Uterus (tissue), 2 donors: ENCODE measurements around the gene ANKRD44.

Experiments
- CTCF ChIP-seq, 4 experiments: fragments of 200-600 bp in 2 of 4; fragments of 450-650 bp in 2 of 4; sonication (generic) in 2 of 4; IDR thresholded peaks; one replicate each; pipeline ENCODE4 v1.5.1; 2016 to 2019; ENCODE audit warnings: antibody characterized with exemption in 4 of 4, mild to moderate bottlenecking in 2 of 4, moderate library complexity in 1 of 4
- POLR2A ChIP-seq, 2 donors: fragments of 450-650 bp; IDR thresholded peaks; one replicate each; pipeline ENCODE4 v1.6.1; 2016; ENCODE audit warnings: antibody characterized with exemption in 2 of 2, mild to moderate bottlenecking in 1 of 2, moderate library complexity in 1 of 2

GRCh38 chr2:197055045-197055444 lies 255.5 kb downstream of the ANKRD44 start:
- no peak for TF ChIP-seq CTCF (IDR thresholded peaks at IDR 0.05)
- TF ChIP-seq POLR2A (IDR thresholded peaks at IDR 0.05) = no peak
